GM21717 (cell line): ENCODE data around the gene MEX3C.

Experiments
- ATAC-seq: cut with Tn5 transposase; IDR thresholded peaks from one replicate; pipeline ENCODE4 v1.9.1; 2021; ENCODE audit warnings: mild to moderate bottlenecking, moderate library complexity; ENCODE audit not compliant: unreplicated experiment

Gene MEX3C

DNA sequence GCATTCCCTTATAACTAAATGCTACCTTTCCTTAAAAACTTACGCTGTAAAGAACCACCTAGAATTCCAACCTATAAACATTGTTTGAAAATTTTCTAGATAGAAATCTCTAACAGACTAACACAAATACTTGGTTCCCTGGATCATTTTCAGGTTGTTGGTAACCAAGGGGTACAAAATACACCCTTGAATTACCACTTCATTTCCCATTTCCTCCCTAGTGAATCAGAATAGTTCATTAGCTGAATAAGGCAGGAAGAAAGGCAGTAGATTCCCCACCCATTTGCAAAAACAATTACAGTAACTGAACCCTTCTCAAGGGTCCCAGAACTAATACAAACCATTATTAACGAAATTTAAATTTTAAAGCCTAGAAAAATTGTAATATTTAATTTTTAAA is 5.5 kb downstream of the MEX3C start:
- ATAC-seq, result no peak

DNA sequence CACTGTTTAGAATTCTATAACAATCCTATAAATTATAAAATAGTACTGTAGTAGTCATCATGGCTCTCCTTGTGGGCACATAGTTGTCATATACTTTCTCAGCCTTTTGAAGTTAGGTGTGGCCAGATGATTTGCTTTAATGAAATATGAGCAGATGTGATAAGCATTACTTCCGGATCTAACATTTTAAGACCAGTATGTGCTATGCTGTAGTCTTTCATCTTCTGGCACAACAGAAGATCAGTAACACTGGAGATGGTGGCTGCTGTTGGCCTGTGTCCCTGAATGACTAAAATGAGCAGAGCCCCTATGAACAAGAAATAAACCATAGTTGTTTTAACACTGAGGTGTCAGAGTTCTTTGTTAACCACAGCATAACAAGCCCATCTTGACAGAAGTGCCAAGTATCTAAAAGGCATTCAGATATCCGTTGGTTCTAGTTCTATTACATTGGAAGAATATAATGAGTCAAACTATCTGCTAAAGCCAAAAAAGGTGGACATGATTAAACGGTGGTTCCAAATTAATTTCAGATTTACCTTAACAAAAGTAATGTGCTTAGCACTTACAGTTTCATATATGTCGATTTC is 6.3 kb downstream of the MEX3C start:
- ATAC-seq, result no peak

DNA sequence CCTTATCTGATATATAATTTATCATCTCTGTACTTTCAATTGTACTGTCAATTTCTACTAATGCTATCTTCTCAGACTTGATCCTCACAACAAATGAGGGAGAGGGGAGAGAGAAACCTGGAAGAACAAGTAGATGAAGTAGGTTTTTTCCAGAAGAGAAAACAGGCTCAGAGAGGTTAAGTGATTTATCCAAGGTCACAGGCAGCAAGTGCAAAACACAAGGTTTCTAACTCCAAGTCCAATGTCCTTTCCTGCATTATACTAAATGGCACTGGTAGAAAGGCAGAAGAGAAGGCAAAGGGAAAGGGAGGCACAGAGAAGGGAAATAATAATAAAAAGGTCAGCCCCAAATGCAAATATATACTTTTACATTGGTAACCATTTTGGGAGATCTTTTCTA is 7.5 kb downstream of the MEX3C start:
- ATAC-seq, result no peak

DNA sequence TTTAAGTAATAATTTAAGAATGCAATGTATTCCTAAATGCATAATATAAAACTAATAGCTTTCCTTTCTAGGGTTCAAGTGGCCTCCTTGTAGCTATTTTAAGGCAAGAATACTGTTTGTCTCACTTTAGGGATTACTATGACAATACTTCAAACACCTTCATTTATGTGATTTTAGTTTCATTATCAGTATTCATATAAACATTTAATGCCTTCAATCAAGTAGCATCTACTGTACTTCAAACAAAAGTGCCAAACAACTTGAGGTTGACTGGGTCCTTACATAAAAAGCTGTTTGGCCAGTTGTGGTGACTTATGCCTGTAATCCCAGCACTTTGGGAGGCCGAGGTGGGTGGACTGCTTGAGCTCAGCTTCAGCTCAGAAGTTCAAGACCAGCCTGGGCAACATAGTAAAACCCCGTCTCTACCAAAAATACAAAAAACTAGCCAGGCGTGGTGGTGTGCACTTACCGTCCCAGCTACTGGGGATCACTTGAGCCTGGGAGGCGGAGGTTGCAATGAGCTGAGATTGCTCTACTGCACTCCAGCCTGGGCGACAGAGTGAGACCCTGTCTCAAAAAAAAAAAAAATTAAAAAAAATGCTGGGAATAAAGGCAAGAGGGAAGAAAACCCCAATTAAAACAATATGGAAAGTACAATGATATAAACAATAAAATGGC is 9.3 kb downstream of the MEX3C start:
- peak; percentile 56 for ATAC-seq

DNA sequence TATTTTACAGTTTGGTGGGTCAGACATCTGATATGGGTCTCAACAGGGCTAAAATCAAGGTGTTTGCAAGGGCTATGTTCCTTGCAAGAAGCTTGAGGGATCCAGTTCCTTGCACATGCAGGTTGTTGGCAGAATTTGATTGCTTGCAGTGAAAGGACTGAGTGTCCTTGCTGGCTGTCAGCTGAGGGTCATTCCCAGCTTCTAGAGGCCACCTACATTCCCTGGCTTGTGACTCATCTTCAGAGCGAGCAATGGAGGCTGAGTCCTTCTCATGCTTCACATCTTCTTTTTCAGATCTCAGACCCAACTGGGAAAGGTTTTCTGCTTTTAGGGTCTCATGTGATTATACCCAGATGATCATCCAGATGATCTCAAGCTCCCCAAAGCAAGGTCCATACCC is 12.4 kb downstream of the MEX3C start:
- ATAC-seq, result no peak

DNA sequence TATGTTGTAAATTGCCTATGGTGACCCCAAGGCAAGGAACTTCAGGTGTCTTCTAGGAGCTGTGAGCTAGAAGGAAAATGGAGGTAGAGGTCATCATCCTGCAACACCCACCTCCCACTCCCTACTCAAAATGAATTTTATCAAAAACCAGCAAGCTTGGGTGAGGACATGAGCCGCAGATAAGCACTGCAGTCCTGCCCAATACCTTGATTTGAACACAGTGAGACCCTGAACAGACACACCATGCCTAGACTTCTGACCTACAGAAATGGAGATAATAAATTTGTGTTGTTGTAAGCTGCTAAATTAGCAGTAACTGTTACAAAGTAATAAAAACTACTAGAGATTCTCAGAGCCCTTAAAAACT is 13.4 kb downstream of the MEX3C start:
- no peak for ATAC-seq

DNA sequence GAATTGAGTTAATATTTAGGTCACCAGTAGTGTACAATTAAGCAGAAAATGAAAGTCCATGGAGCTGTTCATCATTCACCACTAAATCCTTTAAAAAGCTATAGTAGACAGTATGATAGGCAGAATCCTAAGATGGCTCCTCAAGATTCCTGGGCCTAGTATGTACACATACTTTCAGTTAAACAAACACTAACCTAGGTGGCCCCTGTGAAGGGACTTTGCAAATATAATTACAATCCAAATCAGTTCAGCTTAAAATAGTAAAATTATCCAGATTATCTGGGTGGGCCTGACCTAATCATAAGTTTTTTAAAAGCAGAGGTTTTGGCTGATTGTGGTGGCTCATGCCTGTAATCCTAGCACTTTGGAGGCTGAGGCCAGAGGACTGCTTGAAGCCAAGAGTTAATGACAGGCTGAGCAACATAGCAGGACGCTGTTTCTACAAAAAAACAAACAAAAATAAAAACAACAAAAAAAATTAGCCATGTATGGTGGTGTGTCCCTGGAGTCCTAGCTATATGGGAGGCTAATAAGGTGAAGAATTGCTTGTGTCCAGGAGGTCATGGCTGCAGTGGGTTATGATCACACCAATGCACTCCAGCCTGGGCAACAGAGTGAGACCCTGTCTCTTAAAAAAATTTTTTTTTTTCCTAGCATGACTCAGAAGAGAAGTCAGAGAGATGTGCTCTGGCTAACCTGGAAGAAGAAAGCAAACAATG is 13.9 kb downstream of the MEX3C start:
- no peak for ATAC-seq

DNA sequence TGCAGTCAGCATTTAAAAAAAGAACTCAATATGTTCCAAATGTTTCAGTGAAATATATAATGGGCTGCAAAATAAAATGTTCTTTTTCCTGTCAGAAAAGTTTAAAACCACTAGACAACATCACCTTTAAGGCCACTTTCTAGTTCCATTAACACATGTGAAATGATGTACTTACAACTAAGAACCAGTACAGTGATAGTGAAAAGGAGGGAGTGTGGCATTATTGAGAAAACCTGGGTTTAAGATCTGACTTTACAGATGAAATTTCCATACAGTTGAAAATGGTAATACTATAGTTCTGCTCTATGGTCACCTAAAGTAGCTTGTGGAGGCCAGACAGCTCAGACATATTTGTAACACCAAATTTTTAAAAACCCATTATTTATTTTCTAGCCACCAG is 14.7 kb downstream of the MEX3C start:
- ATAC-seq, result no peak

DNA sequence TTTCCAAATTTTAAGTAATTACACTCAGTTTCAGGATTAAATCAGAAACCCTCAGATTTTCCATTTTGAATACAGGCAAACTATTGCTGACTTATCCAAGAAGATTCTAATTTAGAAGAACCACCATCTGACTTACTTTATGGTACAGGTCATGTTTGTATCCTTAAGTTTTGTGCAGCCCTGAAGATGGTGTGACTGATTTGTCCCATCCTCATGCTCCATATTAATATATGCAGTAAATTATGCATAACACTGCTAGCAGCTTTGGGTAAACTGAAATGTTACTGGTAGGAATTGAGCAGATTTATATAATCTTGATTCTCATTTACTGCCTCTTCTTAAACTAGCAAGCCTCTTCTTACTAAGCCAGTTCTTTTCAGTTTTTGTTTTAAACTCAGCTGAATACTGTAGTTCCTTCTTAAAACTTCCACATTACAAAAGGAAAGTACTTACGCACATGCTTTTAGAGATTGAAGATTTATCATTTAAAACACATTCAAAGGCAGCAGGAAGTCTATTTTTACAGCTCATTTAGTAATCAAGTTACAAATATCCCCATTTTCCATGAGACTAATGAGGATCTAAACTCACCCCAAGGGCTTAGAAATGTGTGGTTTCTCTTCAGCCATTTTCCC is 25.7 kb downstream of the MEX3C start:
- ATAC-seq, result no peak

DNA sequence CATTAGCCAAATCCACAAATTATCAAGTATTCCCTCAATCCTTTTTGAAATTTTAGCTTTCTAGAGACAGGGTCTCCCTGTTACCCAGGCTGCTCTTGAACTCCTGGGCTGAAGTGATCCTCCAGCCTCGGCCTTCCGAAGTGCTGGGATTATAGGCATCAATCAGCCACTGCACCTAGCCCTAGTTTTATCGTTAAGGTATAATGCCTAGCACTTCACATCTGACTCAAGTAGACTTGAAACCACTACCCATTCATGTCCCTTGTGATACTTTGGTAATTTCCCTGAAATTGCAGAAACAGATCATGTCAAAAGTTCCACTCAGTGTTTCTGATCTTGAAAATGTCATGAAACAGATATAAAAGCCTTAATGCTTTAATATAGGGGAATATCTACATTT is 26.3 kb downstream of the MEX3C start:
- ATAC-seq, result peak; percentile 61

DNA sequence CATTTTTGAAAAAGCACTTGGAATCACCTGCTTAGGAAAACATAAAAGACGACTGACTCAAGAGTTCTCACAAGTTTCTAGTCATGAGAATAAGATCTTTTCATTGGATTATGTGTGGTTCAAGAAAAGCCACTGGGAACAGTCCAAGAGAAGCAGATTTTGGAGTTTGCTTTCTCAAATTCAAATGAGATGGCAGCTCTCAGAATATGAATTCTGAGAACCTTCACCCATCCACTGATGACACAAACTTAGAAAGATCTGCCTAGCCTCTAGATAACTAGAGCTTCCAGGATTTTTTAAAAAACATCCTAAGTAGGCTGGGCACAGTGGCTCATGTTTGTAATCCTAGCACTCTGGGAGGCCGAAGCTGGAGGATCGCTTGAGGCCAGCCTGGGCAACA is 26.8 kb downstream of the MEX3C start:
- ATAC-seq, result no peak

DNA sequence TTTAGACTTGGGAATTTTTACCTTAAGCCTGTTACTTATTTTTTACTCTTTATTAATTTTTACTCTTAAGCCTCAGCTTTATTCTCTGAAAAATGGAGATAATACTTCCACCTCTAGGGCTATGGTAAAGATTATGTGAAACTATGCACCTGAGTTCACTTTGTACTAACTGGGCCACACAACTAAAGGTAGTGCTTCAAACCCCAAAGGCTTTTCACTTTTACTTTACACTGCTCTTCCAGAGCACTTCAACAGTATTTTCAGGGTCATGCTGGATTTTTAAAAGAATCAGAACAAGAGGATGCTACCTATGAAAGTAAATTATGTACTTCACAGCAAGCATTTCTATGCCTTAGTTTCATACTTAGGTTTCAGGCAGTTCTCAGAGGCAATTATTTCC is 27.8 kb downstream of the MEX3C start:
- ATAC-seq, result no peak

DNA sequence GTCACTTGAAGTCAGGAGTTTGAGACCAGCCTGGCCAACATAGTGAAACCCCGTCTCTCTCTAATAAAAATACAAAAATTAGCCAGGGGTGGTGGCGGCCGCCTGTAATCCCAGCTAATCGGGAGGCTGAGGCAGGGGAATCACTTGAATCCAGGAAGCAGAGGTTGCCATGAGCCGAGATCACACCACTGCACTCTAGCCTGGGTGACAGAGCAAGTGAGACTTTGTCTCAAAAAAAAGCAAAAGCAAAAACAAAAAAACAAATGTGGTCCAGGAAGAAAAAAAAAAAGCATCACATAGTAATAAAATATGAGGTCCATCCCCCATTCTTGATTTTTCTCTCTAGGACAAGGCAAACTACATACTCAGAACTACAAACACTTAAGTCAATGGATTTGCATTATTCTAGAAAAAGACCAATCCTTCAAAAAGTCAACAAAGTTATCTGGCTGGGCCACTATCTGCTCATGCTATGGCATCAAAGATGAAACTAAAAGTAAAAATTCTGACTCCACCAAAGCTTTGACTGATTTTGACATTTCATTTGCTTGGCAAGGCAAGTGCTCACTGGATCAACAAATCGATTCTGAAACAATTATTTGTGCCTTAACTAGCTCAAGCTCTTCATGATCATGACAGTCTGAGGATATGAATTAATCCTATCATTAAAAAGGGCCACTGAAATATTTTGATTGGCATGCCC is 28.4 kb downstream of the MEX3C start:
- peak; percentile 38 for ATAC-seq

DNA sequence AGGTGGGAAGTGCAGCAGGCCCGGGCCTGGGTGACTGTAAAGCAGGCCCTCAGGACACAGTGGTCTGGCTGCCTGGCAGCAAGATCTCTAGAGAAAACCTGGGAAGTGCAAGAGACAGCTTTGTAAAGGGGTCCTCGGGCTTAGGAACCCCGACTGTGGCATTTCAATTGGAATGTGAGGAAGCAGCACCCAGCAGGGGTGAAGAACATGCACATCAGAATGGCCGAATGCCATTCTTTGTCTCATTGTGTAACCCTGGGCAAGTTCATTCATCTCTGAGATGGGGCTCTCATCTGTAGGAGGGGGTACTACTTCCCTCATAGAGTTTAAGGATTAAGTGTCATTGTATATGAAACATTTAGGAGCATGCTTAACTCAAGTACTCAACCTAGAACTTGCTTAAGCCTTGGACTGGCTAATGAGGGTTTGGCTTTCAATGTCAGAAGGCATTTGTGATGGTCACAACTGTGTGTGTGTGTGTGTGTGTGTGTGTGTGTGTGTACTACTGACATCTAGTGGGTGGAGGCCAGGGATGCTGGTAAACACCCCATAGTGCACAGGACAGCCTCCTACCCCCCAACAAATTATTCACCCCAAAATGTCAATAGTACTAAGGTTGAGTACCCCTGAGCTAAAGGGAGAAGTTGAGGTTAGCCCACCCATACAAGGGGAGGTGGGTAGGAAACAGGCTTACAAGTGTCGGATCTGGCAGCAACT is 29.3 kb downstream of the MEX3C start:
- ATAC-seq, result no peak

DNA sequence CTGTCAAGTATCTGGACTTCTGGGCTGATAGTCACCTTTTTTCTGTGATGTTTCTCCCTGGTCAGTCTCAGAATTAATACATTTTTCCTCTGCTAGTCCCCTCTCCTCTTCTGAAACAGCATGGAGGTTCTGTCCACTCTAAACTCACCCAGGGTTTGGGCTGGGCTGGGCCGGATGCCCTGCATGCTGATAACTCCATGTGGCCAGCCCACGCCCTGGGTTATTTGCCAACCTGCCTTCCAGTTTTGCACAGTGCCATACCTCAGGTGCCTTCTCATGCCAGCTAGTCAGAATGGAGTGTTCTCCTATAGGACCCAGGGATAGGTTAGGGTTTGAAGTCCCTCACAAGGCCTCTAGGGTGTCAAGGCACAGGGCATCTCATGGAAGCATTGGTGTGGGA is 32.2 kb downstream of the MEX3C start:
- no peak for ATAC-seq

DNA sequence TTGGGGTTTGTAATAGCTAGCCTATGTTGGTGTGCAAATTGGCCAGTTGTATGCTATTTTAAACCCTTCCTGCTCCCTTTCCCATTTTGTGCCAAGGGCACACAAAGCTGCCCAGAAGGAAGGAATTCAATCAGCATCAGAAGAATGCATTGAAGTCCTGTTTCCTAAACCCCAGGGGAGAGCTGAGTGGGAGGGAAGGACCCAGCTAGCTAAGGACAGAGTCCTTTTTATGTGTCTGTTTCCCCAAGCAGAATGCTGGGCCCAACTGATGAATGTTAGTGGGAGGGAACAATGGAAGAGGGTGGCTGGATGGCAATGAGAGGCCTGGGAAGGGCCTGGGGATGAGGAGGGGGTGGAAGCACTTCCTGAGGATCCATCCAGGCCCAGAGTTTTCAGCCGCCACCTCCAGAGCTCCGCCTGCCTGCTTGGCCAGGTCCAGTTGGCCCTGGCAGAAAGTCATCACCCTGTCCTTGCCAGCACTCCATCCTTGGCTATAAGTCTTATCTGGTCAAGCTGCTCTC is 32.7 kb downstream of the MEX3C start:
- ATAC-seq, result no peak

DNA sequence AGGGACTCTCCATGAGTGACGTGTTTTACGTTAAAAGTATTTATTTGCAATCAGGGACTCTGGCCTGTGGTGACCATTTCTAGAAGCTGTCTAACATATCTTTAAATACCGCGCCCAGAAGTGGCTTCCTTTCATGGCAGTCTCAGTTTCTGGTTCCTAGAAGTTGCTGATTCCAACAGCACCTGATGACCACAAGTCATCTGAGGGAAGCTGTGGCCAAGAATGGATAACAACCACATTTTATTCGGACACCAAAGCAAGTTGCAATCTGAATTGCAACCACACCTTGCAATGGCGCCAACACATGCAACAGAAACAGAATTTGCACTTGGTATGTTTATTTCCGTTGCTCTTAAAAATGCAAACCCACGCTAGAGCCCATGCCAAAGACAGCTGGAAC is 33.1 kb downstream of the MEX3C start:
- ATAC-seq, result no peak

DNA sequence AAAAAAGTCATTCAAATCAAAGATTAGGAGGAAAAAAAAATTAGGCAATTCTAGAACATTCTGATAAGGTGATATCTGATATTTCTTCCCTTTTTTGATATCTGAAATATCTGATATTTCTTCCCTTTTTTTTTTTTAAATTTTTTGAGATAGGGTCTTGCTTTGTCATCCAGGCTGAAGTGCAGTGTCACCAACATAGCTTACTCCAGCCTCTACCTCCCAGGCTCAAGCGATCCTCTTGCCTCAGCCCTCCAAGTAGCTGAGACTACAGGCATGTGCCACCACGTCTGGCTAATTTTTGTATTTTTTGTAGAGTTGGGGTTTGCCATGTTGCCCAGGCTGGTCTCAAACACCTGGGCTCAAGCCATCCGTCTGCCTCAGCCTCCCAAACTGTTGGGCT is 33.9 kb downstream of the MEX3C start:
- ATAC-seq, result no peak

DNA sequence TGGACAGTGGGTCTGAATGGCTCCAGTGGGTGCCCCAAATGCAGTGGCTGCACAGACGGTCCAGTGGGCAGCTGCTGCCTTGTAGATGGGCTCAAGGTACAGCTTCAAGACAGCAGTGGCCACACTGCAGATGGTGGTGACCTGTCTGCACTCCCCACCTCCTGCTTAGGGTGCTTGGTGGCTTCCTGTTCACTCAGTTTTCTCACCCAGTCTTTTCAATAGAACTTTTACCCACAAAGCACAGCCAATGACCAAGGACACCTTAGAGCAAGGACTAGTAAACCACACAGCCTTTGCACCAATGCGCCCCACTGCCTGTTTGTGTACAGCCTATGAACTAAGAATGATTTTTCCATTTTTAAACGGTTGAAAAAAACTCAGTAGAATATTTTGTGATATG is 34.9 kb downstream of the MEX3C start:
- ATAC-seq, result no peak

DNA sequence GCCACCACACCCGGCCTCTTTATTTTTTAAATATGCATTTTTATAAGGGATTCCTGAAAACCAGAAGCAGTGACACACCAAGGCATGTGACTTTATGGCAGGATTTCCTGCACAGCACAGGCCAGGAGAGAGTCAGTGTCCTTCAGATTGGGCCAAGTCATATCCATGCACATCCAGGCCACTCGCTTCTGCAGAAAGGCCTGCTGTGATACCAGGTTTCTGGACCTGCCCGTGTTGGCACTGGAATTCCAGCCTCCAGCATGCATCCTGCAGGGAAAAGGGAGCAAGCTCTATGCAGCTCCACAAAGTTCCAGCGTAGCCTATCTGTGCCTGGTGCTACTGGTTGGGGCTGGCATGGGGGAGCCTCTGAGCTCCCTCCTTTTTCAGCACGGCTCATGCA is 36.8 kb downstream of the MEX3C start:
- no peak for ATAC-seq

DNA sequence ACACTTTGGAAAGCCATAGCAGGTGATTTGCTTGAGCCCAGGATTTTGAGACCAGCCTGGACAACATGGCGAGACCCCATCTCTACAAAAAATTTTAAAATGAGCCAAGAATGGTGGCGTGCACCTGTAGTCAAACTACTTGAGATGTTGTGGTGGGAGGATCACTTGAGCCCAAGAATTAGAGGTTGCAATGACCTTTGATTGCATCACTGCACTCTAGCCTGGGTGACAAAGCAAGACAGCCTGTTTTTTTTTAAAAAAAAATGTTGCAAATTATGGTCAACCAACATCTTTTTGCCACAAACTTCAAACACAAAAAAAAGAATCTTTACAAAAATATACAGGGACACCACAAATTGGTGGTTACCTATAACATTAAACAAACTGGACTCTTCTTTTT is 40.3 kb downstream of the MEX3C start:
- no peak for ATAC-seq
